ENCODE data around the gene FGD4. TPM values are rescaled to one million over a fixed set of nuclear protein-coding genes. Genes with fewer than 3 reads are reported as not detected.

The FGD4 gene
- total and polyA plus RNA-seq, 5 donors from 2014 or later = 0.02 to 0.67 TPM; not detected in 3

DNA sequence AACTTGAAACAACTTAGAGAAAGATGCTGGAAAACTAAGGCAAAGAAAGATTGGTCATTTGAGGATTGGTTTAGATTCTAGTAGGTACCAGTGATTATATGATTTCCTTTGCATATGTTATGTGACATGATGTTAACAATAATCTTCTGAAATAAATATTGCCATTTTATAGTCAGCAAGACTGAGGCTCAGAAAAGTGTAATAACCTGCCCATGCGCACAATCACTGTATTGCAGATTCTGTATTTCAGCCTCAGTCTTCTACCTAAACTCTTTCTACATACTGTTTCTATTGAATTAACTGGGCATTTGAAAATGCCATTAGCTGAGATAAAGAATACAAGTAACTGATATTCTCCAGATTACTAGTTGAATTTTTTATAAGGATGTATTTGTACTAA is 61.3 kb downstream of the FGD4 start:
- Mint-ChIP-seq H3K4me3 (no peak overlapping the region), H3K27ac (no peak overlapping the region), H3K27me3 (peaks cover 21% of the 10 kb centered on the region), H3K9me3 (no peaks in the 10 kb centered on the region), H3K36me3 (no peaks in the 10 kb centered on the region), H3K4me1 (no peaks in the 10 kb centered on the region)
- Histone ChIP-seq H3K4me1 (ENCODE audit: control insufficient read depth, insufficient read depth, low read length, poor library complexity, severe bottlenecking) (no peaks in the 10 kb centered on the region), H3K4me3 (ENCODE audit: low read depth, low read length) (no peak overlapping the region), H3K27me3 (ENCODE audit: control insufficient read depth, insufficient read depth, low read length) (no peaks in the 10 kb centered on the region), H3K36me3 (ENCODE audit: control insufficient read depth, insufficient read depth, low read length) (no peaks in the 10 kb centered on the region), H3K9me3 (ENCODE audit: control insufficient read depth in 2 of 2, low read length in 2 of 2) (no peaks in the 10 kb centered on the region), H3K27ac (ENCODE audit: insufficient read depth, low read length, poor library complexity, severe bottlenecking) (no peak overlapping the region)
- no peak for ATAC-seq (ENCODE audit: low read depth in 2 of 2)
- no peak for DNase-seq

- Histone ChIP-seq H3K27me3 (ENCODE audit: control insufficient read depth, insufficient read depth, low read length) (no peaks in the 10 kb centered on the region), H3K27ac (ENCODE audit: insufficient read depth, low read length, poor library complexity, severe bottlenecking) (no peak overlapping the region), H3K9me3 (ENCODE audit: control insufficient read depth in 2 of 2, low read length in 2 of 2) (no peaks in the 10 kb centered on the region), H3K4me3 (ENCODE audit: low read depth, low read length) (no peak overlapping the region), H3K36me3 (ENCODE audit: control insufficient read depth, insufficient read depth, low read length) (no peaks in the 10 kb centered on the region), H3K4me1 (ENCODE audit: control insufficient read depth, insufficient read depth, low read length, poor library complexity, severe bottlenecking) (no peaks in the 10 kb centered on the region)
- DNase-seq = no peak
- Mint-ChIP-seq H3K4me1 (no peaks in the 10 kb centered on the region), H3K36me3 (no peaks in the 10 kb centered on the region), H3K9me3 (no peaks in the 10 kb centered on the region), H3K27ac (no peak overlapping the region), H3K27me3 (peaks cover 14% of the 10 kb centered on the region), H3K4me3 (no peak overlapping the region)
- ATAC-seq (ENCODE audit: low read depth in 2 of 2) = no peak
These were observed 63.5 kb downstream of the FGD4 start for GRCh38 chr12:32462908-32463307.

DNA sequence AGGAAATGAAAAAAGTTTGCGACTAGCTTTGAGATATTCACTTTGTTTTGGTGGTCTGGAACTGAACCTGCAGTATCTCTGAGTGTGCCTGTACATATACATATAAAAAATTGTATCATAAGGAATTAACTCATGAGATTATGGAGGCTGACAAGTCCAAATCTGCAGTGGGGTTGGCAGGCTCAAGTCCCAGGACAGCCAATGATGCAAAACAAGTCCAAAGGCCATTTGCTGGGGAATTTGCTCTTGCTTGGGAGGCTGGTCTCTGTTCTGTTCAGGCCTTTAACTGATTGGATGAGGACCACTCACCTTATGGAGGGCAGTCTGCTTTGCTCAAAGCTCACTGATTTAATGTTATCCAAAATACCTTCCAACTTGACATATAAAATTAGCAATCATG is 66.8 kb downstream of the FGD4 start:
- Histone ChIP-seq H3K27ac (ENCODE audit: insufficient read depth, low read length, poor library complexity, severe bottlenecking) (no peak overlapping the region), H3K36me3 (ENCODE audit: control insufficient read depth, insufficient read depth, low read length) (no peaks in the 10 kb centered on the region), H3K4me3 (ENCODE audit: low read depth, low read length) (no peak overlapping the region), H3K4me1 (ENCODE audit: control insufficient read depth, insufficient read depth, low read length, poor library complexity, severe bottlenecking) (no peaks in the 10 kb centered on the region), H3K9me3 (ENCODE audit: control insufficient read depth in 2 of 2, low read length in 2 of 2) (no peaks in the 10 kb centered on the region), H3K27me3 (ENCODE audit: control insufficient read depth, insufficient read depth, low read length) (no peaks in the 10 kb centered on the region)
- no peak for ATAC-seq (ENCODE audit: low read depth in 2 of 2)
- H3K4me3 Mint-ChIP-seq = no peak overlapping the region
- H3K9me3 Mint-ChIP-seq = no peaks in the 10 kb centered on the region
- no peak for DNase-seq
- no peak overlapping the region for H3K27ac Mint-ChIP-seq
- H3K36me3 Mint-ChIP-seq = no peaks in the 10 kb centered on the region
- H3K27me3 Mint-ChIP-seq = peaks cover 9% of the 10 kb centered on the region
- H3K4me1 Mint-ChIP-seq = peaks cover 0 to 6% (median 0%) of the 10 kb centered on the region in 4 donors

- H3K27ac ChIP-seq (ENCODE audit: insufficient read depth, low read length, poor library complexity, severe bottlenecking) = no peak overlapping the region
- no peaks in the 10 kb centered on the region for H3K27me3 ChIP-seq (ENCODE audit: control insufficient read depth, insufficient read depth, low read length)
- no peak for ATAC-seq (ENCODE audit: low read depth in 2 of 2)
These were observed 67.8 kb downstream of the FGD4 start for GRCh38 chr12:32466986-32467711.

GRCh38 chr12:32467959-32468863 is 68.9 kb downstream of the FGD4 start:
- no peaks in the 10 kb centered on the region for H3K4me1 ChIP-seq (ENCODE audit: control insufficient read depth, insufficient read depth, low read length, poor library complexity, severe bottlenecking)
- no peak for ATAC-seq (ENCODE audit: low read depth in 2 of 2)
- no peak overlapping the region for H3K4me3 ChIP-seq (ENCODE audit: low read depth, low read length)
- Mint-ChIP-seq H3K9me3 (no peaks in the 10 kb centered on the region), H3K27ac (peak overlapping the region in 1 of 3 donors; percentile 18), H3K36me3 (no peaks in the 10 kb centered on the region), H3K4me3 (peak overlapping the region in 1 of 4 donors; percentile 77), H3K27me3 (peaks cover 9% of the 10 kb centered on the region), H3K4me1 (peaks cover 0 to 6% (median 0%) of the 10 kb centered on the region in 4 donors)
- no peaks in the 10 kb centered on the region for H3K36me3 ChIP-seq (ENCODE audit: control insufficient read depth, insufficient read depth, low read length)
- H3K9me3 ChIP-seq (ENCODE audit: control insufficient read depth in 2 of 2, low read length in 2 of 2) = no peaks in the 10 kb centered on the region
- H3K27ac ChIP-seq (ENCODE audit: insufficient read depth, low read length, poor library complexity, severe bottlenecking) = no peak overlapping the region
- DNase-seq = peak in 1 of 3 donors; percentile 22
- no peaks in the 10 kb centered on the region for H3K27me3 ChIP-seq (ENCODE audit: control insufficient read depth, insufficient read depth, low read length)

More at GRCh38 chr12:32466986-32467711, 67.8 kb downstream of the FGD4 start:
- Histone ChIP-seq H3K4me1 (ENCODE audit: control insufficient read depth, insufficient read depth, low read length, poor library complexity, severe bottlenecking) (no peaks in the 10 kb centered on the region), H3K36me3 (ENCODE audit: control insufficient read depth, insufficient read depth, low read length) (no peaks in the 10 kb centered on the region), H3K4me3 (ENCODE audit: low read depth, low read length) (no peak overlapping the region), H3K9me3 (ENCODE audit: control insufficient read depth in 2 of 2, low read length in 2 of 2) (no peaks in the 10 kb centered on the region)
- Mint-ChIP-seq H3K9me3 (no peaks in the 10 kb centered on the region), H3K27ac (no peak overlapping the region), H3K27me3 (peaks cover 9% of the 10 kb centered on the region), H3K4me1 (peaks cover 0 to 6% (median 0%) of the 10 kb centered on the region in 4 donors), H3K36me3 (no peaks in the 10 kb centered on the region), H3K4me3 (no peak overlapping the region)
- DNase-seq = no peak

- DNase-seq (no peak), ATAC-seq (ENCODE audit: low read depth in 2 of 2) (no peak)
- Mint-ChIP-seq H3K4me3 (no peak overlapping the region), H3K4me1 (peaks cover 0 to 6% (median 0%) of the 10 kb centered on the region in 4 donors), H3K27me3 (no peaks in the 10 kb centered on the region), H3K27ac (no peak overlapping the region), H3K9me3 (no peaks in the 10 kb centered on the region), H3K36me3 (no peaks in the 10 kb centered on the region)
- H3K9me3 ChIP-seq (ENCODE audit: control insufficient read depth in 2 of 2, low read length in 2 of 2) = no peaks in the 10 kb centered on the region
- H3K27me3 ChIP-seq (ENCODE audit: control insufficient read depth, insufficient read depth, low read length) = peaks cover 2% of the 10 kb centered on the region
- no peak overlapping the region for H3K4me3 ChIP-seq (ENCODE audit: low read depth, low read length)
- no peaks in the 10 kb centered on the region for H3K36me3 ChIP-seq (ENCODE audit: control insufficient read depth, insufficient read depth, low read length)
- H3K27ac ChIP-seq (ENCODE audit: insufficient read depth, low read length, poor library complexity, severe bottlenecking) = no peak overlapping the region
- no peaks in the 10 kb centered on the region for H3K4me1 ChIP-seq (ENCODE audit: control insufficient read depth, insufficient read depth, low read length, poor library complexity, severe bottlenecking)
These were observed 71.6 kb downstream of the FGD4 start for GRCh38 chr12:32470936-32471470.

DNA sequence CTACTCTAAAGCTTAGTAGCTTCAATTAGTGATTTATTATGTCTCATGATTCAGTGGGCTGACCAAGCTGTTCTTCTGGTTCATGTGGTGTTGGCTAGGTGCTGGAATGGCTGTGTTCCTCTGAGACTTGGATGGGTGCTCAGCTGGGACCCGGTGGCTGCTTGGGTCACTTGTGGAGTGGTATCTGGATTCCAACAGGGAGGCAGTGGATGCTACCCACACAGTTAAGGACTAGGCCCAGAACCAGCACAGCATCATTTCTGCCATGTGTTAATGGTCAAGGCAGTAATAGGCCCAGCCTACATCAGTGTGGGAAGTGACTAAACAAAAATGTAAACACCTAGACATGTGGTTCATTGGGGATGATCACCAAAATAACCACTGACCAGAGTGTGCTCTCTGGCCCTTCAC is 72.2 kb downstream of the FGD4 start:
- DNase-seq (no peak), ATAC-seq (ENCODE audit: low read depth in 2 of 2) (no peak)
- H3K4me1 ChIP-seq (ENCODE audit: control insufficient read depth, insufficient read depth, low read length, poor library complexity, severe bottlenecking) = no peaks in the 10 kb centered on the region
- H3K36me3 ChIP-seq (ENCODE audit: control insufficient read depth, insufficient read depth, low read length) = no peaks in the 10 kb centered on the region
- Mint-ChIP-seq H3K27me3 (no peaks in the 10 kb centered on the region), H3K9me3 (no peaks in the 10 kb centered on the region), H3K27ac (no peak overlapping the region), H3K4me1 (peaks cover 0 to 6% (median 0%) of the 10 kb centered on the region in 4 donors), H3K36me3 (no peaks in the 10 kb centered on the region), H3K4me3 (no peak overlapping the region)
- H3K27ac ChIP-seq (ENCODE audit: insufficient read depth, low read length, poor library complexity, severe bottlenecking) = no peak overlapping the region
- H3K4me3 ChIP-seq (ENCODE audit: low read depth, low read length) = no peak overlapping the region
- no peaks in the 10 kb centered on the region for H3K9me3 ChIP-seq (ENCODE audit: control insufficient read depth in 2 of 2, low read length in 2 of 2)
- peaks cover 2% of the 10 kb centered on the region for H3K27me3 ChIP-seq (ENCODE audit: control insufficient read depth, insufficient read depth, low read length)
